ENCODE data around the gene GRIN1.

The GRIN1 gene

DNA sequence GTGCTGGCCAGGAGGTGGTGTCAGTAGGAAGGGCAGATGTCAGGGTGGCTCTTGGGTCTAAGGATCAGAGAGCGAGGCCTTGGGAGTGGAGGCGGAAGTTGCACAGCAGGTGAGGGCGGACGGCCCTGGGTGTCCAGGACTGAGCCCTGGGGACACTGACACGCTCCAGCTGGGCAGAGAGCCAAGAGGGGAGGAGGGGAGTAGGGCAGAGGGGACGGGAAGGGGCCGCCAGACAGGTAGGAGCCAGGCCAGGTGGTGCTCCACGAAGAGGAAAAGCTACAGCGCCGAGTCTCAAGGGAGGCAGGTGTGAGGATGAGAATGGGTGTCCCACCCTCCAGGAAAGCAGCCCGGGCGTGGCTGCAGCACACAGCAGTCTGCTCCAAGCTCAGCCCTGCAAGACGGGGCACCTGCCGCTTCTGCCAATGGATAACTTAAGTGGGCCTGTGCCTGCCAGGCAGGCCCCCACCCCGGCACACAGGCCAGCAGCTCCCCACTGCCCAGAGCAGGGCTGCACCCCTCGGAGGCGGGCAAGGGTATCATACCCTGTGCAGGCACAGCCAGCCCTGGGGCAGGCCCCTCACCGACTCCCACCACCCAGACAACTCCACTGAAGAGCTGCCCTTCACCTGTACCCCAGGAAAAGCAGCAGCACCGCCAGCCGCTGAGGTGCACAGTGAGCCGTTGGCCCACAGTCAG is 56.7 kb downstream of the GRIN1 start:
- peak overlapping the region; percentile 99 for H3K27ac ChIP-seq
- ChIA-PET CTCF (interaction anchor here (0.7 to 1.2 kb wide), 6 partner anchors 13 to 91 kb away, joined by 3 to 8 read pairs (median 4); no protein-coding TSS in a partner anchor), POLR2A (ENCODE audit: low non-redundant PET) (interaction anchor here (1.0 to 1.3 kb wide), 2 partner anchors 27 to 106 kb away, joined by 3 read pairs; partner anchors contain the start of gene RNF208)
- TF ChIP-seq, protein P1, sequence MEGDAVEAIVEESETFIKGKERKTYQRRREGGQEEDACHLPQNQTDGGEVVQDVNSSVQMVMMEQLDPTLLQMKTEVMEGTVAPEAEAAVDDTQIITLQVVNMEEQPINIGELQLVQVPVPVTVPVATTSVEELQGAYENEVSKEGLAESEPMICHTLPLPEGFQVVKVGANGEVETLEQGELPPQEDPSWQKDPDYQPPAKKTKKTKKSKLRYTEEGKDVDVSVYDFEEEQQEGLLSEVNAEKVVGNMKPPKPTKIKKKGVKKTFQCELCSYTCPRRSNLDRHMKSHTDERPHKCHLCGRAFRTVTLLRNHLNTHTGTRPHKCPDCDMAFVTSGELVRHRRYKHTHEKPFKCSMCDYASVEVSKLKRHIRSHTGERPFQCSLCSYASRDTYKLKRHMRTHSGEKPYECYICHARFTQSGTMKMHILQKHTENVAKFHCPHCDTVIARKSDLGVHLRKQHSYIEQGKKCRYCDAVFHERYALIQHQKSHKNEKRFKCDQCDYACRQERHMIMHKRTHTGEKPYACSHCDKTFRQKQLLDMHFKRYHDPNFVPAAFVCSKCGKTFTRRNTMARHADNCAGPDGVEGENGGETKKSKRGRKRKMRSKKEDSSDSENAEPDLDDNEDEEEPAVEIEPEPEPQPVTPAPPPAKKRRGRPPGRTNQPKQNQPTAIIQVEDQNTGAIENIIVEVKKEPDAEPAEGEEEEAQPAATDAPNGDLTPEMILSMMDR (conservative IDR thresholded peaks at IDR 0.05; ENCODE audit: low read depth), result no peak
- no peak for DNase-seq (ENCODE audit: low spot score)

DNA sequence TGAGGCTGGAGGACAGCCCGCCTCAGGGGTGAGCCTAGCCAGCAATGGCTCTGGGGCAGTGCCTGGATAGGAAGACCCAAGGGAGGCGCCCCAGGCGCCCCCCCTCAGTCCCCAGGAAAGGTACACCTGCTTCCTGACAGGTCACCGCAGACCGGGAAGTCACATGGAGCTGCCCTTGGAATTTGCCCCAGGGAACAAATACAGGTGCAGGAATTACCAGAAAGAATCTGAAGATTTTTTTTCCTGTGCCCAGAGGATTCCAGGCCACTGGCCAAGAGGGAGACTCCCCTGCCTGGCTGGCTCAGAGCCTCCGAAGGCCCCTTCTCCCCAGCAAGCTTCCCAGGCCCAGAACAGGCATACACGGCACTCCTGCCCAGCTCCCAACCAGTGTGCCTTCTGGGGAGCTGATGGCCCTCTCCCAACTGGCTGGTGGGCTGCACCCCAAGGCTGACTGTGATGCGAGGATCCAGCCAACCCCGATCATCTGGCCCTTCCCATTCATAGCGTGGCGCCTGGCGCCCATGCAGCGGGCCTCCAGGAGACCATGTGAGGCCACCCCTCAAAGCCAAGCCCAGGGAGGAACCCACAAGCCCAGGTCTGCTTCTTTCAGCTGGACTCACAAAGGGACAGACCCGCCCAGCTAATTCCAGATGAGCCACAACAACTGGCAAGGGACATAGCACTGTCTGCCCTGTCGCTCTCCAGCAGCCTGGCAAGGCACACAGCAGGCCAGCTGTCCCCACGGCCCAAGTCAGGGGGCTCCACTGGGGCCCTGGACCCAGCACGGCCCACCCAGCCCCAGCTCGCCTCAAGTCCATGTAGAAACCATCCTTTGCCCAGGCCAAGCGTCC is 59.3 kb downstream of the GRIN1 start:
- CTCF ChIA-PET, result interaction anchor here (0.7 to 2.5 kb wide), 10 partner anchors 9 to 435 kb away, joined by 3 to 14 read pairs (median 4); partner anchors contain the start of genes ANAPC2, RNF224 and SSNA1
- peak overlapping the region; percentile 99 for H3K27ac ChIP-seq
- POLR2A ChIA-PET (ENCODE audit: low non-redundant PET), result interaction anchor here (0.6 to 2.1 kb wide), 3 partner anchors 9 to 26 kb away, joined by 3 to 17 read pairs (median 4); partner anchors contain the start of genes ANAPC2 and SSNA1
- peak; percentile 59 for DNase-seq (ENCODE audit: low spot score)
- TF ChIP-seq, protein P1 (conservative IDR thresholded peaks at IDR 0.05; ENCODE audit: low read depth), result no peak

DNA sequence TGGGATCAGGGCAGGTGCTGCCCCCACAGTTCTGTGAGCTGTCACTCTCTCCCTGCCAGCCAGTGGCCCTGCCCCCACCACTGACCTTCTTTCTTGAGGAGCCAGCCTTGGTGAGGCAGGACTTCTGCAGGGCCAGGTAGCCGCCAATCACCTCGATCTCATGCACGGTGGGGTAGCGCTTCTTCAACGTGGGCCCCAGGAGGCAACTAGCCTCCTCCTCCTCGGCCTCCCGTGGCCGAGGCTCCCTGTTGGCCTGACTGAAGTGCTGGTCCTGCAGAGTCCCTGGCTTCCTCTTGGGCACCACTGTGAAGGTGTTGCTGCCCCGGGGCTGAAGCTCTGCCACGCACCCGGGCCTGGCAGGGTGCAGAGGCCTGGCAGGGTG is 59.9 kb downstream of the GRIN1 start:
- CTCF ChIA-PET, result interaction anchor here (0.5 to 2.5 kb wide), 9 partner anchors 10 to 126 kb away, joined by 3 to 14 read pairs (median 4); partner anchors contain the start of genes ANAPC2 and SSNA1
- H3K27ac ChIP-seq, result peak overlapping the region; percentile 99
- TF ChIP-seq, protein P1 (conservative IDR thresholded peaks at IDR 0.05; ENCODE audit: low read depth), result no peak
- DNase-seq (ENCODE audit: low spot score), result no peak
- POLR2A ChIA-PET (ENCODE audit: low non-redundant PET), result interaction anchor here (2.1 kb wide), 1 partner anchor 10 kb away, joined by 17 read pairs; the partner anchor contains the start of genes ANAPC2 and SSNA1

DNA sequence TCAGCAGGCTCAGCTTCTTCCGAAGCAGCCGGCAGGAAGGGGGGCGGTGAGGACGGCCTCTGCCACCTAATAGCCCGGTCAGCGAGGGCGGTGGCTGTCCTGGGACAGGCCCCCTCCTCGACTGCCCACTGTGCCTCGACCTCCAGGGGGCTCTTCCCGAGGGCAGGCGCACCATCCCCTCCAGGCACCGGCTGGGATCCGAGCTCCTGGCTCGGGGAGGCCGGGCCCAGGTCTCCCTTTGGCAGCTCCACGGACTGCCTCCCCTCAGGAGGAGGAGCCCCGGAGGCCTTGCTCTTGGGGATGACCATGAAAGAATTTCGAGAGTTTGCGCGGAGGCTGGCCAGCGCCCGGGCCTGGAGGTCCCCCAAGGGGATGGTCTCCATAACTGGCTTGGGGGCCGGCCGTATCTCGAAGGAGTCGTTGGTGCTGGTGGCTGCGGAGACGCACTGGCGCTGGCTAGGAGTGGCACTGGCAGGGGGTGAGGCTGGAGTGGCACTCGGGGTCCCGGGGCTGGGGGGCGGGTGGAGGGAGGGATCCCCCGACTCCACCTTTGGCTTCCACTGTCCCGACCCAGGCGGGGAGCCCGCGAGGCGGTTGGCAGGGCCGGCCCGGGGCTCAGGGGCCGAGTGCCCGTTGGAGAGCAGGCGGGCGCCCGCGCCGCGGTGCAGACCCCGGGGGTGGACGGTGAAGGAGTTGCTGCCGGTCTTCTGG is 60.6 kb downstream of the GRIN1 start:
- H3K27ac ChIP-seq, result peak overlapping the region; percentile 99
- CTCF ChIA-PET, result interaction anchor here (0.5 to 2.5 kb wide), 7 partner anchors 10 to 127 kb away, joined by 3 to 14 read pairs (median 4); partner anchors contain the start of genes ANAPC2 and SSNA1

DNA sequence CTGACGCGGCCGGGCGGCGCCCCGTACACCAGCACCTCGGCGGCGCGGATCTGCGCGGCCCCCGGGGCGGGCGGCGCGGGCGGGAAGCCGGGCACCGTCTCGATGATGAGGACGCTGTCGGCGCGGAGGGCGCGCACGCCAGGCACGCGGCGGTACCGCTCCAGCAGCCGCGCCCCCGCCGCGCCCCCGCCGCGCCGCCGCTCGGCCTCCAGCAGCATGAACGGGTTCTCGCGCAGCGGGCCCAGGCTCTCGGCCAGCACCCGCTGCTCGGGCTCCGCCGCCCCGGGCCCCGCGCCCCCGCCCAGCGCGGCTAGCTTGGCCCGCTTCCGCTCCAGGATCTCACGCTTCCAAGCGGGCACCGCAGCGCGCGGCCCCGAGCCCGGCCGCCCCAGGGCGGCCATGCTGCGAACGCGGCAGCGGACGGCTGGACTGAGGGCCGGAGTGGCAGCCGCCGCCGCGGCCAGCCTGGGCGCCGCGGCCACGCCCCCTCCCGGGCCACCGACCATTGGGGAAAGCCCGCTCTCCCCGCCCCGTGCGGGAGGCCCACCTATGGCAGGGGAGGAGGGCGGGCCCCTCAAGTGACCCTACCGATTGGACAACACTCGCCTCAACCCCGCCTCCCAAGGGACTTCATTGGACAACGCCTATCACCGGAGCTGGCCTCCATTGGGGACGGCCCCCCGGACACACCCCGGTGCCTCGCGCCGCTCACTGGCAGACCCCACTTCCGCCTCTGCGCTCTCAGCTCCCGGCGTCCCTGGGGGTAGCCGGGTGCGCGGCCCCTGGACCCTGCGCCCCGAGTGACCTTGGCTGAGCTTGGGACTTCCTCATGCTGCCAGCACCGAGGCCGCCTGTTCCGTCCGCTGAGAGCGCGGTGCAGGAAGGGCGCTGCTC is 61.6 kb downstream of the GRIN1 start, which contains the start of gene TPRN:
TSS of gene TPRN (minus strand) at position 431 of the 894 bp plus-strand sequence. CDS start at position 401, 30 bp downstream.
- TF ChIP-seq, protein P1 (conservative IDR thresholded peaks at IDR 0.05; ENCODE audit: low read depth), result no peak
- DNase-seq (ENCODE audit: low spot score), result peak; percentile 100
- ChIA-PET CTCF (interaction anchor here (0.6 to 2.6 kb wide), 4 partner anchors 26 to 306 kb away, joined by 3 to 10 read pairs (median 3); partner anchors contain the start of gene RNF224), POLR2A (ENCODE audit: low non-redundant PET) (interaction anchor here (0.5 to 0.9 kb wide), 6 partner anchors 22 to 85 kb away, joined by 3 read pairs; partner anchors contain the start of genes RNF208 and RNF224)
- H3K27ac ChIP-seq, result peak within 1 kb of the TSS; percentile 99

More for the DNA sequence above, 60.6 kb downstream of the GRIN1 start:
- POLR2A ChIA-PET (ENCODE audit: low non-redundant PET), result interaction anchor here (2.1 kb wide), 1 partner anchor 11 kb away, joined by 17 read pairs; the partner anchor contains the start of genes ANAPC2 and SSNA1
- DNase-seq (ENCODE audit: low spot score), result no peak
- TF ChIP-seq, protein P1 (conservative IDR thresholded peaks at IDR 0.05; ENCODE audit: low read depth), result no peak

Measured in RWPE1 (cell line).